IPS DF 6.9 (cell line): ENCODE measurements around the gene ST8SIA4.

ENCODE experiments used
- DNase-seq: peaks from one replicate; pipeline ENCODE4 v3.0.0-alpha.2; 2013; ENCODE audit warnings: low read depth, low spot score
- H3K27ac ChIP-seq: one replicate; pipeline ENCODE4 v1.5.1; 2013; ENCODE audit warnings: low read length, control low read depth
- H3K27me3 ChIP-seq: 2 replicates; pipeline ENCODE4 v1.6.1; 2013; ENCODE audit warnings: mild to moderate bottlenecking, low read length; ENCODE audit not compliant: control insufficient read depth, insufficient read depth
- H3K36me3 ChIP-seq: 2 replicates; pipeline ENCODE4 v1.6.1; 2013; ENCODE audit warnings: low read length; ENCODE audit not compliant: control insufficient read depth, insufficient read depth
- H3K4me1 ChIP-seq: 2 replicates; pipeline ENCODE4 v1.6.1; 2013; ENCODE audit warnings: low read length; ENCODE audit not compliant: control insufficient read depth, insufficient read depth
- H3K4me3 ChIP-seq: 2 replicates; pipeline ENCODE4 v1.5.1; 2013; ENCODE audit warnings: mild to moderate bottlenecking, low read length
- H3K9me3 ChIP-seq: 2 replicates; pipeline ENCODE4 v1.6.1; 2013; ENCODE audit warnings: low read length, inconsistent platforms; ENCODE audit not compliant: control insufficient read depth, insufficient read depth
- WGBS: extraction: QIAGEN DNeasy Blood & Tissue Kit; methylation state at CpG from one replicate; pipeline ENCODE4 v1.1.7; 2013; ENCODE audit warnings: mixed read lengths, missing lambda C conversion rate; ENCODE audit not compliant: insufficient read length, insufficient coverage; 5-methylcytosine and 5-hydroxymethylcytosine counted together

The ST8SIA4 gene

DNA sequence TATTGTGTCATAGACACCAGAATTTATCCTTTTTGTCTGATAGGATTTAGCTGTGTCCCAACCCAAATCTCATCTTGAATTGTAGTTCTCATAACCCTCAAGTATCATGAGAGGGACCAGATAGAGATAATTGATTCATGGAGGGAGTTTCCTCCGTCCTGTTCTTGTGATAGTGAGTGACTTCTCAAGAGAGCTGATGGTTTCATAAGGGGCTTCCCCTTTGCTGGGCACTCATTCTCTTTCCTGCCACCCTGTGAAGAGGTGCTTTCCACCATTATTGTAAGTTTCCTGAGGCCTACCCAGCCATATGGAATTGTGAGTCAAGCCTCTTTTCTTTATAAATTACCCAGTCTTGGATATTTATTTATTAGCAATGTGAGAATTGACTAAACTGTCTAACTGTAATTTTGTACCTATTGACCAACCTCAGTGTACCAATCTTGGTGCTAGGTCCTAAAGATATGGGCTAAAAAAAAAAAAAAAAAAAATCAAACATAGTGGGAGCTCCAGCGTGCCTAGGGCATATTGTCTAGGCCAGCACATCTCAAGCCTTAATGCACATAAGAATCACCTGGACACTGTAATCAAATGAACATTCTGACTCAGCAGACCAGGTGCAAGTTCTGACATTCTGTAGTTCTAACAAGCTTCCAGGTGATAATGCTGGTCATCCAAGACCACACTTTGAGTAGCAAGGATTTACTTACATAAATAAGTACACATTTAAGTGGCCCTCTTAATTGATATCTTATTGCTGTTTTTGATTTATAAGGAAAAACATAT, 30.5 kb downstream of the ST8SIA4 start:
- no peaks in the 10 kb centered on the region for H3K36me3 ChIP-seq
- no peak for DNase-seq
- no peaks in the 10 kb centered on the region for H3K27me3 ChIP-seq
- H3K27ac ChIP-seq, result no peak overlapping the region
- H3K4me1 ChIP-seq, result no peaks in the 10 kb centered on the region
- no peaks in the 10 kb centered on the region for H3K9me3 ChIP-seq
- no peak overlapping the region for H3K4me3 ChIP-seq
- no CpG with 5 or more reads among the region's 2 CpGs for WGBS

DNA sequence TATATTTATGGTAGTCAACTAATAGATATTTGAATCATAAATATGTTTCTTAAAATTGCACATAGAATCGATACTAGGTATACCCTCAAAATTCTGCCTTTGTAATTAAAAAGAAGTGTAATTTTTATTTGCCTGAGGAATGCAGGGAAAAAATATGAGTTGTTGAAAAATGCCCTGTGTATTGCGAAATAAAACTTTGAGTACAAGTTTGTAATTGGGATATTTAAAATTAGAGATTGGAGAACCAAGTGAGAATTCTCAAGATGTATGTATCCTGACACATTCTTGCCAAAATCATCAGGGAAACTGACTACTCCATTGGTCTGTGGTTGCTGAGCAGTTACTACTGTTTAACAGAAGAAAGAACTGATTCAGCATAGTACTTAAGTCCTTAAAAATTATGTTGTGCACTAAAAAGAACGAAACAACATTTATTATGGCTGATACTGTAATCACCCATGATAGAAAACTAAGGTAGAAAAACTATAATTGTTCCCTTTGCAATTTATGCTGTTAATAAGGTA, 36.0 kb downstream of the ST8SIA4 start:
- Histone ChIP-seq H3K27ac (no peak overlapping the region), H3K4me3 (no peak overlapping the region), H3K27me3 (no peaks in the 10 kb centered on the region), H3K4me1 (no peaks in the 10 kb centered on the region), H3K36me3 (no peaks in the 10 kb centered on the region), H3K9me3 (no peaks in the 10 kb centered on the region)
- 100% methylated on average over 1 of the region's 3 CpGs for WGBS
- DNase-seq, result no peak

DNA sequence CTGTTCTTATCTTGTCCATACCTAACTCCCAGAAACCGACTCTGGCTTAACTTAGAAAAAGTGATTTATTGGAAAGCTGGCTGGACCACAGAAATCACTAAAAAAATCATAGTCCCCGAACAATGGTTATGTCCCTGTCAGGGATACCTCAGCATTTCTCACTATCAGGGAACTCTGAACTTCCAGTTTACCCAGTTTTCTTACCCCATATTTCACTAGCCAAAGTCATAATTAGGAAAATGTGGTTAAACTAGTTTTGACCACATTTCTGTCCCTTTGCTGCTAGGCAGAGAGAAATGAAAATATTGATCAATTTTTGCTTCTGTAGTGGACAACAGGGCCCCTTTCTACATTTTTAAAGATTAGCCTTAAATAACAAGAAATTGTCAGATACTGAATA, 38.2 kb downstream of the ST8SIA4 start:
- no peaks in the 10 kb centered on the region for H3K4me1 ChIP-seq
- no CpG with 5 or more reads among the region's 2 CpGs for WGBS
- no peak for DNase-seq
- no peaks in the 10 kb centered on the region for H3K27me3 ChIP-seq
- no peak overlapping the region for H3K4me3 ChIP-seq
- H3K36me3 ChIP-seq, result no peaks in the 10 kb centered on the region
- H3K27ac ChIP-seq, result no peak overlapping the region
- H3K9me3 ChIP-seq, result no peaks in the 10 kb centered on the region

DNA sequence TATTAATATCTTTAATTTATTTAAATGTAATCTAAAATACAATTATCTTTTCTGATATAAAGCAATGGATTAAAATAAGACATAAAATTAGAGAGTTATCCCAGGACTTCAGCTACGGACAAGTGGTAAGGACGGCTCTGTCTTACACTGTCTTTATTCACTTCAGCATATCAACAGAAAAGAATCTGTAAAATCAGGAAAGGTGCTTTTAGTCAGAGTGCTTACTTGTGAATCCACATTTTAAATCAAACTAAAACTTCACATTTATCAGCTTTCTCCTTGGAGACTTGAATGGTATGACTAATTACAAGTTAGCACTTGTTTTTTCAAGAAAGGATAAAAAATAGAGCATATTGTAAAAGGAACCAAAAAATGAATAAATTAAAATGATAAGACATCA, 39.3 kb downstream of the ST8SIA4 start:
- no peak overlapping the region for H3K4me3 ChIP-seq
- no peaks in the 10 kb centered on the region for H3K4me1 ChIP-seq
- H3K9me3 ChIP-seq, result no peaks in the 10 kb centered on the region
- no peaks in the 10 kb centered on the region for H3K36me3 ChIP-seq
- H3K27ac ChIP-seq, result no peak overlapping the region
- no peaks in the 10 kb centered on the region for H3K27me3 ChIP-seq
- DNase-seq, result no peak
- no CpG with 5 or more reads among the region's 2 CpGs for WGBS

DNA sequence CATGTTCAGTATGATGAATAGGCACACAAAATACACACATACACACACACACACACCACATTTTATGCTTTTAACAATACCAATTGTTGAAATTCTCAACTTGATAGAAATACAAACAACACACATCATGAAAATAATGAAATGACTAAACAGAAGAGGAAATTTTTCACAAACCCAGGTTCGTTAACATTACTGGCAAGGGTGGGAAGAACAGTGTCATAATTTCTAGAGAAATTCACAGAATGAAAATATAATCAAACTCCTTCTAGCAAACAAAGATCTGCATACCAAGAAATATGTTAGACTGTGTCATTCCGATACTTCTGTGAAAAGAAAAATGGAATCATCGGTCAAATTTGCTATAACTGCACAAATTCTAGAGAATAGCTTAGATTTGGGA, 41.9 kb downstream of the ST8SIA4 start:
- DNase-seq, result no peak
- Histone ChIP-seq H3K9me3 (no peaks in the 10 kb centered on the region), H3K27ac (no peak overlapping the region), H3K36me3 (no peaks in the 10 kb centered on the region), H3K27me3 (no peaks in the 10 kb centered on the region), H3K4me3 (no peak overlapping the region), H3K4me1 (no peaks in the 10 kb centered on the region)
- whole genome bisulfite sequencing, result no CpG with 5 or more reads among the region's 3 CpGs

DNA sequence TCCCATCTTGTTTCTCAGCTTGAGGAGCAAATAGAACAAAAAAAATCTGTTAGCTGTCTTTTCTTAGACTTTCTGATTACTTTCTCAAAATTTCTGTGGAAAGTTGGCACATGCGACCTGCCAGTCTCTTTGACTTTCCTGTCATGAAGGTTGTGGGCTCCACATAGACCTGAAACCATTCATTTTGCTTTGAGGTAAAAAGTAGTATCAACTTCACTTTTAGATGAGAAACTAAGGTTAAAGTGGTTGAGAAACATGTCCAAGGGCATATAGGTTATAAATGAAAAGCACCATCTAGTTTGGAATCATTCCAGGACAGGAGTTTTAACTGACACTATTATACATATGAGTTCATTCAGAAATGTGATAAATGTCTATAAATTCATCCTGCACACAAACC, 42.7 kb downstream of the ST8SIA4 start:
- no peaks in the 10 kb centered on the region for H3K36me3 ChIP-seq
- WGBS, result no CpG with 5 or more reads among the region's 1 CpG
- DNase-seq, result no peak
- no peaks in the 10 kb centered on the region for H3K9me3 ChIP-seq
- H3K4me3 ChIP-seq, result no peak overlapping the region
- H3K27ac ChIP-seq, result no peak overlapping the region
- H3K27me3 ChIP-seq, result no peaks in the 10 kb centered on the region
- no peaks in the 10 kb centered on the region for H3K4me1 ChIP-seq

DNA sequence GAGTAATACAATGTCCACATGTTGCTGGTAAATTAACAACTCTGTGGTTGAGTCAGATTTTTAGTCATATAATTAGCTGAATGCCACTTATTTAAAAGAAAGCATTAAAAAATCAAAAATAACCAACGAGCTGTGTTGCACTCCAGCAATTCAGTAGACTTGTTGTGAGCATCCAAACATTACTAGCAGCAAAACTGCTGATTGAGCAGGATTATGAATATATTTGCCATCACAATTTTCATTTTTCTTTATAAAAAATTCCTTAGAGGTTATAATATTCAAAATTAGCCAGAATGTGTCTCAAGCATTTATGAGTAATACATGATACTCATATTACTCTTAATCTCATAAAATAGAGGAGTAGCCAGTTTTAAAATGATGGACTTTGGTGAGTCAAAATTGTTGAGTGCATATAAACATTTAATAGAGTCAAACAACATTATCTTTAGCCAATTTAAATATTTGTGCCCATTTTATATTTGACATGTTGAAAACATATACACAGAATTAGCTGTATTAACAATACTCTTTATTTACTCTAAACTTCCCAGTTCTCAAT, 44.0 kb downstream of the ST8SIA4 start:
- Histone ChIP-seq H3K27me3 (no peaks in the 10 kb centered on the region), H3K4me1 (no peaks in the 10 kb centered on the region), H3K36me3 (no peaks in the 10 kb centered on the region)

DNA sequence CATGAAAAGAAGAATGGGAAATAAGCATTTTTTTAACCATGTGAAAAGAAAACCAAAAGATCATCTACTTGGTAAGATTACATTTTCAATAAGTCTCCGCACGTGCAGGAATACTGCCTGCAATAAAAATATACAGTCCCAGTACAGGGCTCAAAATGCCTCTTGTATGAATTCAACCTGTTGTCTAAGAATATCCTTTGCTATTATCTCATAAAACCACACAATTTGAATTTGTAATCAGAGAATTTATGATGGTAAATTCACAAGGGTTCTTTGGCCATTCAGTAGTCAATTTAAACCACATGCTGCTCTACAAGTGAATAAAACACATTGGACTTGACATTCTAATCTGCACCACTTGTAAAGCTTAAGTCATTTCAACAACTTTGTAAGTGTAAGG, 46.6 kb downstream of the ST8SIA4 start:
- H3K27ac ChIP-seq, result no peak overlapping the region
- no peaks in the 10 kb centered on the region for H3K4me1 ChIP-seq
- DNase-seq, result no peak
- H3K9me3 ChIP-seq, result no peaks in the 10 kb centered on the region
- H3K4me3 ChIP-seq, result no peak overlapping the region
- WGBS, result no CpG with 5 or more reads among the region's 2 CpGs
- H3K27me3 ChIP-seq, result no peaks in the 10 kb centered on the region
- H3K36me3 ChIP-seq, result no peaks in the 10 kb centered on the region

More for the DNA sequence above, 44.0 kb downstream of the ST8SIA4 start:
- no peak overlapping the region for H3K4me3 ChIP-seq
- no peak overlapping the region for H3K27ac ChIP-seq
- DNase-seq, result no peak
- WGBS, result no CpG with 5 or more reads among the region's 1 CpG
- no peaks in the 10 kb centered on the region for H3K9me3 ChIP-seq

DNA sequence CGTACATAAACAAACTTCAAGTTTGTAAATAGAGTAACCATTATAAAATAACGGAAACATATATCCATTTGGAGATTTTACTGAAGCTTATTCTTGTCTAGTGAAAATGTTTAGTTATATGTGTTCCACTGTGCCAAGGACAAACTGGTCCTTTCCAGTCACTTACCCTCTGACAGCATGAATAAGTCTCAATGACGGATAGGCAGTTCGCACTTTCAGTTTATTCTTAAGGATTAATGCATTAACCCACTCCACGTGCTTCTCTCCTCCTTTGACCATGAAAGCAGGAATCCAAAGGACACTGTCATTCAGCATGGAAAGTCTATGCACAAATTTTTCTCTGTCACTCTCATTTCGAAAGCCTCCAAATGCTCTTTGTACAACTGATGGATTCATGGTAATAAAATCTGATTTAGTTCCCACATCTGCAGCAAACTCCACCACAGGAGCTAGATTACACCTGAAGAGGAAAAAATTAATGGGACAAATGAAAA, 47.1 kb downstream of the ST8SIA4 start:
- H3K4me3 ChIP-seq, result no peak overlapping the region
- H3K27me3 ChIP-seq, result no peaks in the 10 kb centered on the region
- no CpG with 5 or more reads among the region's 6 CpGs for WGBS
- no peaks in the 10 kb centered on the region for H3K9me3 ChIP-seq
- DNase-seq, result no peak
- H3K27ac ChIP-seq, result no peak overlapping the region
- H3K36me3 ChIP-seq, result no peaks in the 10 kb centered on the region
- H3K4me1 ChIP-seq, result no peaks in the 10 kb centered on the region

DNA sequence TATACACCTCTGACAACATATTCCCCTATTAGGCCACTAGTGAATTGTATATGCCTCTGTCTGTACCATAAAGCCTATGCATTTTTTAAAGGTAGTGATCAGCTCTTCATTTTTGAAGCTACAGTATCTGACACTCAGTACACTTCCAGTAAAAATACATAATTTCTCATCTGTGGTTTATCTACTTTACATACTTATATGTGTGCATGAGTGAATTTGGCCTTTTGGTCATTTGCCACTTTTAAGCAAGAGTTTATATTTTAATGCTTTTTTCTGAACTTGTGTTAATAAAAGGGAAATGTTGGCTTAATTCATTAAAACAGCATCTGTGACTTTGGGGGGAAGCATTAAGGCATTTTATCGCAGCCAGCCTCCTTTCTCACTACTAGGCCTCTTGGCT, 47.8 kb downstream of the ST8SIA4 start:
- H3K27ac ChIP-seq, result no peak overlapping the region
- no peaks in the 10 kb centered on the region for H3K36me3 ChIP-seq
- no peaks in the 10 kb centered on the region for H3K4me1 ChIP-seq

DNA sequence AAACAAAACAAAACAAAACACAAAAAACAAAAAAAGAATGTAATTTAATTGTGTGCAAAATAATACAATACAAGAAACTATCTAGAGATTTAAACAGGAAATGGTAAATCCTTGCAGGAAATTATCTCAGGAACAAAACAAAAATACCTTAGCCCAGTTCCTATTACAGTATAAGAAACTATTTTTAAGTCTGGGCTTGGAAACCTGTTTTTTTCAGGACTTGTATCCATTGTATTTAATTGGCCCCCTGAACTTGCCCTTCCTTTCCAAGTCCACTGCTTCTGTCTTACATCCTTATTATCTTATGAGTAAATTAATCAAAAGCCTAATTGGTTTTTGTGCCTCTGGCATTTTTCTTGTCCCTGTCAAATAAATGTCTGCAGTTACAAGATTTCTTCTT, 48.5 kb downstream of the ST8SIA4 start:
- H3K27ac ChIP-seq, result no peak overlapping the region

More for the DNA sequence above, 47.8 kb downstream of the ST8SIA4 start:
- no peak overlapping the region for H3K4me3 ChIP-seq
- no peaks in the 10 kb centered on the region for H3K27me3 ChIP-seq
- WGBS, result no CpG with 5 or more reads among the region's 1 CpG
- no peaks in the 10 kb centered on the region for H3K9me3 ChIP-seq
- DNase-seq, result no peak

More for the DNA sequence above, 48.5 kb downstream of the ST8SIA4 start:
- H3K4me3 ChIP-seq, result no peak overlapping the region
- H3K4me1 ChIP-seq, result no peaks in the 10 kb centered on the region
- no peak for DNase-seq
- no peaks in the 10 kb centered on the region for H3K36me3 ChIP-seq
- no peaks in the 10 kb centered on the region for H3K27me3 ChIP-seq
- no peaks in the 10 kb centered on the region for H3K9me3 ChIP-seq
